ENCODE results near the gene TEX50. TPM values are rescaled to one million over a fixed set of nuclear protein-coding genes. Genes with fewer than 3 reads are reported as not detected.

The TEX50 gene
- total and polyA plus RNA-seq, 2 donors (not counting 3 experiments of a cell fraction or from before 2014, with no cell fraction given): not detected

DNA sequence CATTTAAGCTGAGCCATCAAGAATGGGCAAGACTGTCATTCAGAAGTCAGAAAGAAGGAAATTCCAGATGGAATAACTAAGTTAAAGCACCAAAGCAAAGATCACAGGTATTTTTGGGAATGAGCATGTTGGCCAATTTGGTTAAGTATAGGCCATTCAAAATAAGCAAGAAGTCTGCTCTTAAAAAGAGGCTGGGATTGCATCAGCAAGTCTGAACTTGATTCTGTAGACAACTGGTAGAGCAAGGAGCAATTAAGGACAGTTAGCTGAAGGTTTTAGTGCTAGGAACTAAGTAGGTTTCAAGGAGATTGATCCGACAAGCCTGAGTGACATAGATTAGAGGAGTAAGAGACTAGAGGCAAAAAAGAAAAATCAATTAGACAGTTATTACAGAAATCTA, 26.1 kb downstream of the TEX50 start:
- H3K9me3 ChIP-seq (replicated peaks; ENCODE audit: control insufficient read depth, insufficient read depth, low read length): no peaks in the 10 kb centered on the region
- no peak overlapping the region for H3K4me3 ChIP-seq (replicated peaks in 1 of 3; ENCODE audit: insufficient read depth in 1 of 3, low read depth in 1 of 3, low read length in 3 of 3)
- POLR2A ChIA-PET: no interaction called here
- no TSS peak for BruUV-seq (replicated peaks)
- H3K36me3 ChIP-seq (ENCODE audit: control insufficient read depth in 2 of 2, extremely low read depth in 1 of 2, insufficient read depth in 2 of 2, low read length in 2 of 2): no peaks in the 10 kb centered on the region
- intact Hi-C loops (cut with micrococcal nuclease) (no loop called here), dilution Hi-C loops (cut with MboI; ENCODE audit: extremely low pct_ligation_motif_present, low sequenced_read_pairs) (no loop called here)
- peaks cover 1 to 6% of the 10 kb centered on the region in 2 experiments for H3K27me3 ChIP-seq (ENCODE audit: control insufficient read depth in 2 of 2, insufficient read depth in 2 of 2, low read length in 2 of 2)
- H3K79me2 ChIP-seq (ENCODE audit: control insufficient read depth, insufficient read depth, low read length): no peaks in the 10 kb centered on the region
- no peak overlapping the region for H3K27ac ChIP-seq (ENCODE audit: insufficient read depth, low read depth, low read length)
- H3K9ac ChIP-seq (replicated peaks; ENCODE audit: extremely low read depth, insufficient read depth, low read length): no peak overlapping the region
- H4K20me1 ChIP-seq (replicated peaks; ENCODE audit: control insufficient read depth, extremely low read depth, insufficient read depth, low read length): no peaks in the 10 kb centered on the region
- H2AFZ ChIP-seq (ENCODE audit: low read depth, low read length): no peak overlapping the region
- TF ChIP-seq, protein P1, sequence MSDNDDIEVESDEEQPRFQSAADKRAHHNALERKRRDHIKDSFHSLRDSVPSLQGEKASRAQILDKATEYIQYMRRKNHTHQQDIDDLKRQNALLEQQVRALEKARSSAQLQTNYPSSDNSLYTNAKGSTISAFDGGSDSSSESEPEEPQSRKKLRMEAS (IDR thresholded peaks at IDR 0.05; ENCODE audit: insufficient read depth, insufficient read length): no peak
- TF ChIP-seq FOS (IDR thresholded peaks at IDR 0.05; ENCODE audit: borderline replicate concordance, insufficient read depth, low read length) (no peak), MYC (IDR thresholded peaks at IDR 0.05; ENCODE audit: low read depth, low read length) (no peak), GATA2 (IDR thresholded peaks at IDR 0.05; ENCODE audit: insufficient read depth, insufficient read length, low read depth, low read length) (no peak), POLR2A (IDR thresholded peaks at IDR 0.05; ENCODE audit: low read depth, low read length) (no peak), JUN (IDR thresholded peaks at IDR 0.05; ENCODE audit: borderline replicate concordance, insufficient read depth, insufficient read length, low read depth) (no peak), POLR2AphosphoS5 (IDR thresholded peaks at IDR 0.05; ENCODE audit: insufficient read depth, low read depth, low read length) (no peak), EZH2 (IDR thresholded peaks at IDR 0.05; ENCODE audit: borderline replicate concordance, low read depth, low read length, severe bottlenecking) (no peak)
- TF ChIP-seq, protein P2, sequence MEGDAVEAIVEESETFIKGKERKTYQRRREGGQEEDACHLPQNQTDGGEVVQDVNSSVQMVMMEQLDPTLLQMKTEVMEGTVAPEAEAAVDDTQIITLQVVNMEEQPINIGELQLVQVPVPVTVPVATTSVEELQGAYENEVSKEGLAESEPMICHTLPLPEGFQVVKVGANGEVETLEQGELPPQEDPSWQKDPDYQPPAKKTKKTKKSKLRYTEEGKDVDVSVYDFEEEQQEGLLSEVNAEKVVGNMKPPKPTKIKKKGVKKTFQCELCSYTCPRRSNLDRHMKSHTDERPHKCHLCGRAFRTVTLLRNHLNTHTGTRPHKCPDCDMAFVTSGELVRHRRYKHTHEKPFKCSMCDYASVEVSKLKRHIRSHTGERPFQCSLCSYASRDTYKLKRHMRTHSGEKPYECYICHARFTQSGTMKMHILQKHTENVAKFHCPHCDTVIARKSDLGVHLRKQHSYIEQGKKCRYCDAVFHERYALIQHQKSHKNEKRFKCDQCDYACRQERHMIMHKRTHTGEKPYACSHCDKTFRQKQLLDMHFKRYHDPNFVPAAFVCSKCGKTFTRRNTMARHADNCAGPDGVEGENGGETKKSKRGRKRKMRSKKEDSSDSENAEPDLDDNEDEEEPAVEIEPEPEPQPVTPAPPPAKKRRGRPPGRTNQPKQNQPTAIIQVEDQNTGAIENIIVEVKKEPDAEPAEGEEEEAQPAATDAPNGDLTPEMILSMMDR (IDR thresholded peaks at IDR 0.05; ENCODE audit: extremely low read depth in 1 of 2, insufficient read depth in 1 of 2, low read depth in 1 of 2, low read length in 2 of 2): no peak
- no peak overlapping the region for H3K4me2 ChIP-seq (ENCODE audit: insufficient read depth, low read length)
- H3K9me1 ChIP-seq (replicated peaks; ENCODE audit: control insufficient read depth, extremely low read depth, insufficient read depth, low read length): no peaks in the 10 kb centered on the region
- H3K4me1 ChIP-seq (ENCODE audit: control insufficient read depth, extremely low read depth, insufficient read depth, low read length): no peaks in the 10 kb centered on the region
- no peak for FAIRE-seq
- CTCF ChIA-PET: no interaction called here
- no peak for DNase-seq (ENCODE audit: low read depth, low spot score)
